HG02610 (cell line): ENCODE measurements around the gene ZNF669.

ENCODE experiments used
- ATAC-seq: cut with Tn5 transposase; IDR thresholded peaks from one replicate; pipeline ENCODE4 v1.9.1; 2021; ENCODE audit warnings: mild to moderate bottlenecking, moderate library complexity; ENCODE audit not compliant: unreplicated experiment

Gene ZNF669

DNA sequence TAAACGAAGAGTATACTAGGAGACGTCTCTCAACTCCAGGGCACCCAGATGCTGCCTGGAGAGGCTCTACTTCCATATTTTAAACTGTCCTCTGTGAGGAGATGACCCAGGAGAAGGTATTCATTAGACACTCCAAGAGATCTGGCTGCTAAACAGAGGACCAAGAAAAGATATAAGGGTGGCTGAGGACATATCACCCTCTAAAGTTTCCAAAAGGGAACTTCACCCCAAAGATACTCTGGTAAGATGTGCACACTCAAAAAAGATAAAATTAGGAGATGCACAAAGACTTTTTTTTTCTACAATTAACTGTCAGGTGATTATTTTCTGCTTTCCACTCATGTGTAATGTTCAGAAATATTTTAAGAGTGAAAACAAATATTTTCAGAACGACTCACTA, 26.9 kb downstream of the ZNF669 start:
- ATAC-seq = no peak

DNA sequence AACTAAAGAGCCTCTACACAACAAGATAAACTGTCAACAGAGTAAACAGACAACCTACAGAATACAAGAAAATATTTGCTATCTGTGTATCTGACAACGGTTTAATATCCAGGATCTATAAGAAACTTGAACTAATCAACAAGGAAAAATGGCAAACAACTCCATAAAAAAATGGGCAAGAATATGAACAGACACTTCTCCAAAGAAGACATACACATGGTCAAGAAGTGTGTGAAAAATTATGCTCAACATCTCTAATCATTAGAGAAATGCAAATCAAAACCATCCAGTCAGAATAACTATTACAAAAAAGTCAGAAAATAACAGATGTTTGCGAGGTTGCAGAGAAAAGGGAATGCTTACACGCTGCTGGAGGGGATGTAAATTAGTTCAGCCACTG, 33.5 kb downstream of the ZNF669 start:
- ATAC-seq = no peak

DNA sequence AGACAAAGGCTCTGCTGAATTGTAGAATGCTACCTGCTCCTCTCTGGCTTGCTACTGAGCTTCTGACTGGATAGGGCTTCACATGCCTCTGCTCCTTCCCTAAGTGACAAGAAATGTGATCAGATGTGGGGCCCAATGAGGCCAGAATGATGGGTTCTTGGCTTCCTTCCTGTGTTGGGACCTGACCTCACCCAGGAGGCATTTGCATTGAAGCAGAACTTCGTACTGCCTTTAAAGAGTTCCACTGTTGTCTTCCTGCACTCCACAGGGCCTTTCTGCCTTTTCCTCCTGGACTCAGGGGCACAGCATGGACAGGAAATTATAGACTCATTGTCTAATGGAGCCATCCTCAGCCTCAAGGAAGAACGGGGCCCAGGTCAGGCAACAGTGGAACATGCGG, 39.9 kb downstream of the ZNF669 start:
- ATAC-seq = no peak

DNA sequence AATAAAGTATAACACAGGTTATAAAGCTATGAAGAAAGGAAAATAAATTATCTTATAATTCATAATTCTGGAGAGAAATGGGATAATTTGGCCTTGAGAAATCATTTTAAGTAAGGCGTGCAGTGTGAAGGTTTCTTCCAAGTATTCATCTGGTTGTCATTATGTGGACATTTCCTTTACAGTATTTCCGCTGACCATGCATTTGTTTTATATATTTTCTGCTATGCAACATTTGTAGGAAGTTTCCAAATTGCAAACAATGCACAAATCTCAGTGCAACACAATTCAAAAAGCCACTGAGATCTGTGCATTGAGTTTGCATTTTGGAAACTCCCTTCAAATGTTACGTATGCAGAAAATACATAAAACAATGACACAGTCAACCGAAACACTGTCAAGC, 43.4 kb downstream of the ZNF669 start:
- ATAC-seq = no peak

DNA sequence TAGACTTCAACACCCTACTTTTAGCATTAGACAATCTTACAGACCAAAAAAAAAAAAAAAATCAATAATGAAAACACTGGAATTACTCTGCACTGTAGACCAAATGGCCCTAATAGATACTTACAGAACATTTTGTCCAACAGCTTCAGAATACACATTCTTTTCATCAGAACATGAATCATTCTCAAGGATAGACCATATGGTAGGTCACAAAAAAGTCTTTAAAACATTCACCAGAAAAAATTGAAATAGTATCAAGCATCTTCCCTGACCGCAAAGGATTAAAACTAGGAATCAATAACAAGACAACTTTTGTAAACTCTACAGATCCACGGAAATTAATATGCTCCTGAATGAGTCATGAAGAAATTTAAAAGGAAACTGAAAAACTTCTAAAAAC, 48.1 kb downstream of the ZNF669 start:
- ATAC-seq = no peak

DNA sequence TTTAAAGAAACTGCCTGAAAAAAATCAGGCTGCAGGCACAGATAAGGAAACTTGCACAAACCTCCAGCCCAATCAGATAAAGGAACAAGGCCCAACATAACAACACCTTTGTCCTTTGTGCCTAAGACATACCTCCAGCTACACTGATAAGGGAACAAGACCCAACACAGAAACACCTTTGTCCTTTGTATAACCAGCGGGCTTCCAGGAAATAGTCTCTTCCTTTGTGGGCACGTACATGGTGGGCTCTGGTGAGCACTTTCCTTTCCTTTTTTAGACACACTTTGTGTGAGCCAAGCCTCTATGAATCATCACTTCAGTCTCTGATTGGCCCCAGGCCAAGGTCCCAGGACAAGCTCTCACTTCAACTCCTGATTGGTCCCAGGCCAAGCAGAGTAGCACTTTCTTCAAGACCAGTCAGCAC, 49.2 kb downstream of the ZNF669 start:
- ATAC-seq = no peak
